ENCODE data around the gene ATP2B1.

ATP2B1 gene

GRCh38 chr12:89650239-89650638 is 58.4 kb downstream of the ATP2B1 start:
- no peak for DNase-seq

GRCh38 chr12:89649820-89650219 is 58.8 kb downstream of the ATP2B1 start:
- DNase-seq: no peak

- DNase-seq: no peak
These were observed 59.5 kb downstream of the ATP2B1 start for GRCh38 chr12:89649139-89649538.

- DNase-seq: no peak
These were observed 60.3 kb downstream of the ATP2B1 start for GRCh38 chr12:89648211-89648930.

- DNase-seq: no peak
These were observed 63.2 kb downstream of the ATP2B1 start for GRCh38 chr12:89645434-89645833.

- DNase-seq: no peak
These were observed 65.7 kb downstream of the ATP2B1 start for GRCh38 chr12:89642959-89643358.

- DNase-seq: no peak
These were observed 71.9 kb downstream of the ATP2B1 start for GRCh38 chr12:89636776-89637160.

GRCh38 chr12:89636052-89636775 is 72.4 kb downstream of the ATP2B1 start:
- DNase-seq: no peak

- no peak for DNase-seq
These were observed 74.1 kb downstream of the ATP2B1 start for GRCh38 chr12:89634508-89634907.

GRCh38 chr12:89632778-89633177 is 75.9 kb downstream of the ATP2B1 start:
- no peak for DNase-seq

- no peak for DNase-seq
These were observed 86.5 kb downstream of the ATP2B1 start for GRCh38 chr12:89622115-89622514.

- no peak for DNase-seq
These were observed 87.1 kb downstream of the ATP2B1 start for GRCh38 chr12:89621521-89621920.

GRCh38 chr12:89619764-89620163 is 88.9 kb downstream of the ATP2B1 start:
- DNase-seq: no peak

- DNase-seq: no peak
These were observed 90.3 kb downstream of the ATP2B1 start for GRCh38 chr12:89618113-89618862.

- DNase-seq: no peak
These were observed 98.3 kb downstream of the ATP2B1 start for GRCh38 chr12:89610366-89610765.

- no peak for DNase-seq
These were observed 105.0 kb downstream of the ATP2B1 start for GRCh38 chr12:89603678-89604077.

GRCh38 chr12:89597770-89598169 is 110.9 kb downstream of the ATP2B1 start:
- no peak for DNase-seq

GRCh38 chr12:89597210-89597609 is 111.4 kb downstream of the ATP2B1 start:
- no peak for DNase-seq

GRCh38 chr12:89593873-89594272 is 114.8 kb downstream of the ATP2B1 start:
- no peak for DNase-seq

- no peak for DNase-seq
These were observed 115.4 kb downstream of the ATP2B1 start for GRCh38 chr12:89593233-89593632.

- no peak for DNase-seq
These were observed 118.9 kb downstream of the ATP2B1 start for GRCh38 chr12:89589753-89590152.

- DNase-seq: no peak
These were observed 130.1 kb downstream of the ATP2B1 start for GRCh38 chr12:89578499-89578898.

- no peak for DNase-seq
These were observed 131.9 kb downstream of the ATP2B1 start for GRCh38 chr12:89576572-89577220.

Data from activated CD4-positive, CD25-positive, alpha-beta regulatory T cell (primary cell).